GM19240 (cell line): ENCODE results near the gene CDK6.

Experiments
- DNase-seq: peaks from one replicate; pipeline ENCODE4 v3.0.0; 2011; ENCODE audit warnings: low spot score; ENCODE audit not compliant: insufficient read length

CDK6 gene

GRCh38 chr7:92794831-92795230 lies 41.5 kb downstream of the CDK6 start:
- no peak for DNase-seq

GRCh38 chr7:92794391-92794790 lies 42.0 kb downstream of the CDK6 start:
- no peak for DNase-seq

- no peak for DNase-seq
These were observed 42.6 kb downstream of the CDK6 start for GRCh38 chr7:92793656-92794205.

GRCh38 chr7:92790992-92791391 lies 45.4 kb downstream of the CDK6 start:
- no peak for DNase-seq

- DNase-seq, result no peak
These were observed 47.7 kb downstream of the CDK6 start for GRCh38 chr7:92788559-92789183.

GRCh38 chr7:92785923-92786322 lies 50.5 kb downstream of the CDK6 start:
- no peak for DNase-seq

GRCh38 chr7:92784935-92785334 lies 51.4 kb downstream of the CDK6 start:
- no peak for DNase-seq

- DNase-seq, result no peak
These were observed 52.8 kb downstream of the CDK6 start for GRCh38 chr7:92783260-92784201.

GRCh38 chr7:92782855-92783254 lies 53.5 kb downstream of the CDK6 start:
- DNase-seq, result no peak

- DNase-seq, result no peak
These were observed 54.1 kb downstream of the CDK6 start for GRCh38 chr7:92782236-92782635.

- DNase-seq, result no peak
These were observed 55.2 kb downstream of the CDK6 start for GRCh38 chr7:92781117-92781720.

GRCh38 chr7:92778972-92779371 lies 57.4 kb downstream of the CDK6 start:
- no peak for DNase-seq

GRCh38 chr7:92777993-92778392 lies 58.4 kb downstream of the CDK6 start:
- DNase-seq, result no peak

GRCh38 chr7:92773808-92774207 lies 62.6 kb downstream of the CDK6 start:
- no peak for DNase-seq

GRCh38 chr7:92769844-92770243 lies 66.5 kb downstream of the CDK6 start:
- DNase-seq, result no peak

- no peak for DNase-seq
These were observed 67.0 kb downstream of the CDK6 start for GRCh38 chr7:92769394-92769699.

- no peak for DNase-seq
These were observed 67.6 kb downstream of the CDK6 start for GRCh38 chr7:92768501-92769393.

- DNase-seq, result no peak
These were observed 68.9 kb downstream of the CDK6 start for GRCh38 chr7:92767437-92767836.

GRCh38 chr7:92766461-92767003 lies 69.8 kb downstream of the CDK6 start:
- no peak for DNase-seq

- DNase-seq, result no peak
These were observed 70.6 kb downstream of the CDK6 start for GRCh38 chr7:92765725-92766124.
